ENCODE results near the gene THSD7A.

THSD7A gene

GRCh38 chr7:11623093-11623678 is 208.8 kb downstream of the THSD7A start:
- no peak for DNase-seq

GRCh38 chr7:11620406-11621253 is 211.4 kb downstream of the THSD7A start:
- no peak for DNase-seq

- no peak for DNase-seq
Measured at GRCh38 chr7:11616466-11616865, 215.5 kb downstream of the THSD7A start.

GRCh38 chr7:11615174-11615573 is 216.8 kb downstream of the THSD7A start:
- DNase-seq, result no peak

- DNase-seq, result no peak
Measured at GRCh38 chr7:11613292-11613930, 218.6 kb downstream of the THSD7A start.

GRCh38 chr7:11612737-11613136 is 219.3 kb downstream of the THSD7A start:
- DNase-seq, result no peak

GRCh38 chr7:11609096-11609670 is 222.8 kb downstream of the THSD7A start:
- DNase-seq, result no peak

- no peak for DNase-seq
Measured at GRCh38 chr7:11607686-11608085, 224.3 kb downstream of the THSD7A start.

- DNase-seq, result no peak
Measured at GRCh38 chr7:11605749-11606148, 226.2 kb downstream of the THSD7A start.

- DNase-seq, result no peak
Measured at GRCh38 chr7:11604505-11604904, 227.5 kb downstream of the THSD7A start.

- no peak for DNase-seq
Measured at GRCh38 chr7:11601761-11602160, 230.2 kb downstream of the THSD7A start.

- DNase-seq, result no peak
Measured at GRCh38 chr7:11593322-11593721, 238.7 kb downstream of the THSD7A start.

GRCh38 chr7:11592699-11593098 is 239.3 kb downstream of the THSD7A start:
- DNase-seq, result no peak

GRCh38 chr7:11591943-11592342 is 240.1 kb downstream of the THSD7A start:
- no peak for DNase-seq

- no peak for DNase-seq
Measured at GRCh38 chr7:11591055-11591633, 240.9 kb downstream of the THSD7A start.

- DNase-seq, result no peak
Measured at GRCh38 chr7:11589251-11589650, 242.7 kb downstream of the THSD7A start.

GRCh38 chr7:11587814-11588213 is 244.2 kb downstream of the THSD7A start:
- DNase-seq, result no peak

- DNase-seq, result no peak
Measured at GRCh38 chr7:11587048-11587447, 244.9 kb downstream of the THSD7A start.

GRCh38 chr7:11584406-11585031 is 247.5 kb downstream of the THSD7A start:
- DNase-seq, result no peak

GRCh38 chr7:11579141-11579540 is 252.9 kb downstream of the THSD7A start:
- no peak for DNase-seq

- DNase-seq, result no peak
Measured at GRCh38 chr7:11576310-11576709, 255.7 kb downstream of the THSD7A start.

GRCh38 chr7:11573128-11573750 is 258.8 kb downstream of the THSD7A start:
- no peak for DNase-seq

Measured in SW 1271 (cell line).